ENCODE data around the gene ZAP70. TPM values are rescaled to one million over a fixed set of nuclear protein-coding genes. Genes with fewer than 3 reads are reported as not detected.

Gene ZAP70
- total RNA-seq = 1 to 10 TPM; 1.1 to 1.6 (median 1.4) TPM

GRCh38 chr2:97713296-97714083 is at the start of gene ZAP70:
Gene ZAP70 (plus strand): TSS chr2:97713576. CDS start chr2:97724037, 10,461 bp downstream.
- peak in 1 of 2 donors; percentile 78 for DNase-seq (ENCODE audit: low spot score in 2 of 2)
- intact Hi-C loops (cut with DNase I; ENCODE audit: low total_unique reads) = no loop called here
- 78 to 79% methylated on average over 21 of the region's 21 CpGs for WGBS, 2 donors
- no peak within 1 kb of the TSS for H3K4me3 ChIP-seq (ENCODE audit: low read depth, poor library complexity, severe bottlenecking)
- TF ChIP-seq, protein P1, sequence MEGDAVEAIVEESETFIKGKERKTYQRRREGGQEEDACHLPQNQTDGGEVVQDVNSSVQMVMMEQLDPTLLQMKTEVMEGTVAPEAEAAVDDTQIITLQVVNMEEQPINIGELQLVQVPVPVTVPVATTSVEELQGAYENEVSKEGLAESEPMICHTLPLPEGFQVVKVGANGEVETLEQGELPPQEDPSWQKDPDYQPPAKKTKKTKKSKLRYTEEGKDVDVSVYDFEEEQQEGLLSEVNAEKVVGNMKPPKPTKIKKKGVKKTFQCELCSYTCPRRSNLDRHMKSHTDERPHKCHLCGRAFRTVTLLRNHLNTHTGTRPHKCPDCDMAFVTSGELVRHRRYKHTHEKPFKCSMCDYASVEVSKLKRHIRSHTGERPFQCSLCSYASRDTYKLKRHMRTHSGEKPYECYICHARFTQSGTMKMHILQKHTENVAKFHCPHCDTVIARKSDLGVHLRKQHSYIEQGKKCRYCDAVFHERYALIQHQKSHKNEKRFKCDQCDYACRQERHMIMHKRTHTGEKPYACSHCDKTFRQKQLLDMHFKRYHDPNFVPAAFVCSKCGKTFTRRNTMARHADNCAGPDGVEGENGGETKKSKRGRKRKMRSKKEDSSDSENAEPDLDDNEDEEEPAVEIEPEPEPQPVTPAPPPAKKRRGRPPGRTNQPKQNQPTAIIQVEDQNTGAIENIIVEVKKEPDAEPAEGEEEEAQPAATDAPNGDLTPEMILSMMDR (IDR thresholded peaks at IDR 0.05) = no peak
- no peak for TF ChIP-seq POLR2A (IDR thresholded peaks at IDR 0.05)

GRCh38 chr2:97663626-97663961 is 49.8 kb upstream of the ZAP70 start:
- WGBS, 2 donors = 0 to 1% methylated on average over 6 to 23 of the region's 46 CpGs
- H3K4me3 ChIP-seq (ENCODE audit: low read depth, poor library complexity, severe bottlenecking) = peak overlapping the region; percentile 60
- intact Hi-C loops (cut with DNase I; ENCODE audit: low total_unique reads) = no loop called here
- DNase-seq (ENCODE audit: low spot score in 2 of 2) = no peak
- no peak for TF ChIP-seq POLR2A (IDR thresholded peaks at IDR 0.05)
- TF ChIP-seq, protein P1 (IDR thresholded peaks at IDR 0.05) = no peak

DNA sequence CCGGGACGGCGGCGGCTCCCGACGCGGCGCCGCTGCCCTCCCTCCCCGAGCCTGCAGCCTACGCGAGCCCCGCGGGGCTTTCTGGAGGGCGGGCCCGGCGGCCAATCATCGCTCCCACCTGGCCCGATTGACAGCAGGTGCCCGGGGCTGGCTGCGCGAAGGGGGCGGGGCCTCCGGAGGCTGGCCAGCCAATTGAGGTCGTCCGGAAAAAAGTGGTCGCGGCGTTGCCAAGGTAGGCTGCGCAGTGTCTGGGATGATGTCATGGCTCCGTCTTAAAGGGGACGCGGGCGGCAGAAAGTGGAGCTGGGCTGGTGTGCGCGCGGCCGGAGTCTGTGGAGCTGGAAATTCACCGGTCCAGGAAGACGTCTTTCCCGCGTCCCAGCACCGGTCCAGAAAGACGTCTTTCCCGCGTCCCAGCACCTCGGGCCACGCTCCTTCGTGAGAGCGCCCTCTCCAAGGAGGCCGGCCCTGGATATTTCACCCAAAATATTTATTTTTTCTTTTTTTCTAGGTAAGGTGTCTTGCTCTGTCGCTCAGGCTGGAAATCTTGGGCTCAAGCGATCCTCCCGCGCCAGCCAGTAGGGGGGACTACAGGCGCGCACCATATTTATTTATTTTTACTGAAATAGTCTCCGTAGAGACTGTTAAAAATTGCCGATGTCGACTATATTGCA is 49.3 kb upstream of the ZAP70 start, which contains the start of gene ACTR1B:
ACTR1B (minus strand) TSS at position 83 of the 674 bp plus-strand sequence. CDS start 154 bp downstream, outside the sequence.
- peak within 1 kb of the TSS; percentile 60 for H3K4me3 ChIP-seq (ENCODE audit: low read depth, poor library complexity, severe bottlenecking)
- peak; percentile 96 to 99 for DNase-seq (ENCODE audit: low spot score in 2 of 2)
- 0 to 1% methylated on average over 42 to 59 of the region's 60 CpGs for whole genome bisulfite sequencing, 2 donors
- intact Hi-C loops (cut with DNase I; ENCODE audit: low total_unique reads) = no loop called here
- TF ChIP-seq POLR2A (IDR thresholded peaks at IDR 0.05) = peak in 1 of 2 donors; percentile 23
- TF ChIP-seq, protein P1 (IDR thresholded peaks at IDR 0.05) = no peak

GRCh38 chr2:97664636-97664970 is 48.8 kb upstream of the ZAP70 start:
- peak overlapping the region; percentile 59 for H3K4me3 ChIP-seq (ENCODE audit: low read depth, poor library complexity, severe bottlenecking)
- 5% methylated on average over 21 of the region's 21 CpGs for WGBS, 2 donors
- intact Hi-C loops (cut with DNase I; ENCODE audit: low total_unique reads) = no loop called here
- TF ChIP-seq, protein P1 (IDR thresholded peaks at IDR 0.05) = no peak
- TF ChIP-seq POLR2A (IDR thresholded peaks at IDR 0.05) = no peak
- no peak for DNase-seq (ENCODE audit: low spot score in 2 of 2)

DNA sequence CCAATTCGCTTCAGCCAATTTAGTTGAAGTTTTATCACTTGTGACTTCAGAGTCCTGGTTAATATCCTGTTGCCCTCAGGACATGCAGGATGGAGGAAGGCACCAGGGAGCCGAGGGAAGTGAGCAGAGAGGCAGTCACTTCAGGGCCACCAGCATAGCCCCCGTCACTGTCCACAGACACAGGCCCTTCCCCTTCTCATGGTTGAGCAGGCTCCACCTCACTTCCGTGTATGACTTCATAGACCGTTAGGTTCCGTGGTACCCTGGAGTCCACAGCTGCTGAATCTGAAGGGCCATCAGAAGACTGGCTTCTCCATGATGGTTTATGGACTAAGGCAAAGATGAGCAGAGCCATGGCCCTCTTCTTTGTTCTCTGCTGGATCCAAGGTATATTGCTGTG is 43.9 kb upstream of the ZAP70 start, which contains the start of gene C2orf92:
C2orf92 (plus strand) TSS at position 266 of the 400 bp plus-strand sequence; CDS start at position 342, 76 bp downstream.
- intact Hi-C loops (cut with DNase I; ENCODE audit: low total_unique reads) = loop anchor here (5.0 kb wide), 1 partner anchor 1427 kb away; no protein-coding TSS in a partner anchor
- WGBS, 2 donors = 93% methylated on average over 6 of the region's 6 CpGs
- no peak for DNase-seq (ENCODE audit: low spot score in 2 of 2)
- TF ChIP-seq POLR2A (IDR thresholded peaks at IDR 0.05) = no peak
- TF ChIP-seq, protein P1 (IDR thresholded peaks at IDR 0.05) = no peak
- no peak within 1 kb of the TSS for H3K4me3 ChIP-seq (ENCODE audit: low read depth, poor library complexity, severe bottlenecking)
